Keratinocyte (primary cell): ENCODE data around the gene PCDH1. TPM values are rescaled to one million over a fixed set of nuclear protein-coding genes. Genes with fewer than 3 reads are reported as not detected.

Experiments
- DNase-seq: peaks from one replicate; pipeline ENCODE4 v3.0.0-alpha.2; 2011; ENCODE audit warnings: low read depth, missing footprints, low spot score
- FAIRE-seq: peaks from 2 replicates; lab custom pipeline; 2011; peaks lifted over from hg19 to GRCh38; lab: Jason Lieb, UNC
- H2AFZ ChIP-seq: 2 replicates; pipeline ENCODE4 v1.6.0; 2012; ENCODE audit warnings: low read length, control low read depth, inconsistent platforms; ENCODE audit not compliant: control insufficient read depth
- H3K27ac ChIP-seq: 2 replicates; pipeline ENCODE4 v1.5.1; 2011; ENCODE audit warnings: low read length; ENCODE audit not compliant: control insufficient read depth, insufficient read depth
- H3K27me3 ChIP-seq: 3 replicates; pipeline ENCODE4 v1.6.0; 2011; ENCODE audit warnings: low read length; ENCODE audit not compliant: control insufficient read depth, insufficient read depth; ENCODE audit errors: extremely low read depth
- H3K36me3 ChIP-seq, 2 experiments: 2 replicates in 1 of 2; 3 replicates in 1 of 2; pipeline ENCODE4 v1.5.1; 2011; ENCODE audit warnings: low read length in 2 of 2, mild to moderate bottlenecking in 1 of 2; ENCODE audit not compliant: control insufficient read depth in 2 of 2, insufficient read depth in 2 of 2; ENCODE audit errors: extremely low read depth in 1 of 2
- H3K4me1 ChIP-seq: 3 replicates; pipeline ENCODE4 v1.5.1; 2011; ENCODE audit warnings: low read length; ENCODE audit not compliant: control insufficient read depth, insufficient read depth; ENCODE audit errors: extremely low read depth
- H3K4me2 ChIP-seq: 3 replicates; pipeline ENCODE4 v1.6.0; 2011; ENCODE audit warnings: low read depth, low read length; ENCODE audit not compliant: control insufficient read depth, insufficient read depth; ENCODE audit errors: extremely low read depth
- H3K4me3 ChIP-seq, 3 experiments: fragments of 200-600 bp in 1 of 3; sonication (generic) in 1 of 3; 2 replicates in 2 of 3; 3 replicates in 1 of 3; pipeline ENCODE4 v1.5.1; 2011 to 2016; ENCODE audit warnings: low read length in 3 of 3, mild to moderate bottlenecking in 3 of 3, control low read depth in 2 of 3, inconsistent platforms in 1 of 3, low read depth in 1 of 3, mixed read lengths in 1 of 3, mixed run types in 1 of 3, moderate library complexity in 1 of 3; ENCODE audit not compliant: control insufficient read depth in 2 of 3, insufficient read depth in 2 of 3; ENCODE audit errors: extremely low read depth in 1 of 3
- H3K79me2 ChIP-seq: 2 replicates; pipeline ENCODE4 v1.6.0; 2012; ENCODE audit warnings: low read length; ENCODE audit not compliant: control insufficient read depth, insufficient read depth
- H3K9ac ChIP-seq: 3 replicates; pipeline ENCODE4 v1.6.0; 2011; ENCODE audit warnings: low read length; ENCODE audit not compliant: control insufficient read depth, insufficient read depth; ENCODE audit errors: extremely low read depth
- H3K9me1 ChIP-seq: 3 replicates; pipeline ENCODE4 v1.6.0; 2011; ENCODE audit warnings: low read length; ENCODE audit not compliant: control insufficient read depth, insufficient read depth; ENCODE audit errors: extremely low read depth
- H3K9me3 ChIP-seq: 2 replicates; pipeline ENCODE4 v1.5.1; 2012; ENCODE audit warnings: low read depth, low read length; ENCODE audit not compliant: control insufficient read depth
- H4K20me1 ChIP-seq: 3 replicates; pipeline ENCODE4 v1.6.0; 2011; ENCODE audit warnings: low read length; ENCODE audit not compliant: control insufficient read depth, insufficient read depth; ENCODE audit errors: extremely low read depth
- EZH2 ChIP-seq: IDR thresholded peaks from one replicate; pipeline ENCODE4 v1.6.1; 2012; ENCODE audit warnings: inconsistent platforms, mild to moderate bottlenecking, low read length, moderate library complexity
- dilution Hi-C: fragments of 300-500 bp; cut with MboI; formaldehyde crosslinking; loops from one replicate; pipeline ENCODE4 v1.7.0; 2020; ENCODE audit warnings: low sequenced_read_pairs; ENCODE audit not compliant: extremely low pct_ligation_motif_present
- polyA plus RNA-seq, 5 experiments: library from polyadenylated mRNA; depleted of rRNA in 3 of 5; stranded (reverse) in 3 of 5; stranded (forward) in 1 of 5; unstranded in 1 of 5; fragments of >200 nt; gene quantifications; 1 replicate in 1 of 5; 2 replicates in 3 of 5; 3 replicates in 1 of 5; pipeline versions ENCODE4 v1.2.1 to v1.2.3, GENCODE V29; 2011 to 2012; ENCODE audit warnings: missing spikeins in 2 of 5, low read depth in 1 of 5, low replicate concordance in 1 of 5
- TF ChIP-seq, protein P1 (sequence below), 3 experiments: IDR thresholded peaks in 1 of 3; conservative IDR thresholded peaks in 1 of 3; optimal IDR thresholded peaks in 1 of 3; 2 replicates in 2 of 3; 3 replicates in 1 of 3; pipeline versions ENCODE3 to v1.5.1; 2011; ENCODE audit warnings: low read length in 3 of 3, mild to moderate bottlenecking in 3 of 3, moderate library complexity in 2 of 3, control low read depth in 1 of 3, inconsistent platforms in 1 of 3; ENCODE audit not compliant: insufficient read depth in 2 of 3; ENCODE audit errors: extremely low read depth in 1 of 3

The PCDH1 gene
- polyA plus RNA-seq, 1 donor (not counting 4 experiments of a cell fraction or from before 2014, with no cell fraction given) = 10.0 TPM

GRCh38 chr5:141878711-141879425 lies 658 bp upstream of the PCDH1 start:
- Histone ChIP-seq H3K9me3 (no peaks in the 10 kb centered on the region), H3K9me1 (no peaks in the 10 kb centered on the region), H3K36me3 (no peaks in the 10 kb centered on the region), H3K4me1 (peaks cover 30% of the 10 kb centered on the region), H3K79me2 (peaks cover 11% of the 10 kb centered on the region), H2AFZ (no peak overlapping the region), H3K9ac (no peak overlapping the region), H3K4me2 (peak overlapping the region; percentile 78), H3K27ac (no peak overlapping the region), H3K27me3 (peaks cover 75% of the 10 kb centered on the region), H3K4me3 (peak overlapping the region; percentile 30 to 69 (median 51)), H4K20me1 (no peaks in the 10 kb centered on the region)
- DNase-seq (peak; percentile 59), FAIRE-seq (peak; percentile 91)
- TF ChIP-seq, protein P1, sequence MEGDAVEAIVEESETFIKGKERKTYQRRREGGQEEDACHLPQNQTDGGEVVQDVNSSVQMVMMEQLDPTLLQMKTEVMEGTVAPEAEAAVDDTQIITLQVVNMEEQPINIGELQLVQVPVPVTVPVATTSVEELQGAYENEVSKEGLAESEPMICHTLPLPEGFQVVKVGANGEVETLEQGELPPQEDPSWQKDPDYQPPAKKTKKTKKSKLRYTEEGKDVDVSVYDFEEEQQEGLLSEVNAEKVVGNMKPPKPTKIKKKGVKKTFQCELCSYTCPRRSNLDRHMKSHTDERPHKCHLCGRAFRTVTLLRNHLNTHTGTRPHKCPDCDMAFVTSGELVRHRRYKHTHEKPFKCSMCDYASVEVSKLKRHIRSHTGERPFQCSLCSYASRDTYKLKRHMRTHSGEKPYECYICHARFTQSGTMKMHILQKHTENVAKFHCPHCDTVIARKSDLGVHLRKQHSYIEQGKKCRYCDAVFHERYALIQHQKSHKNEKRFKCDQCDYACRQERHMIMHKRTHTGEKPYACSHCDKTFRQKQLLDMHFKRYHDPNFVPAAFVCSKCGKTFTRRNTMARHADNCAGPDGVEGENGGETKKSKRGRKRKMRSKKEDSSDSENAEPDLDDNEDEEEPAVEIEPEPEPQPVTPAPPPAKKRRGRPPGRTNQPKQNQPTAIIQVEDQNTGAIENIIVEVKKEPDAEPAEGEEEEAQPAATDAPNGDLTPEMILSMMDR (optimal IDR thresholded peaks at IDR 0.05 in 1 of 3, IDR thresholded peaks at IDR 0.05 in 1 of 3, conservative IDR thresholded peaks at IDR 0.05 in 1 of 3; ENCODE audit: extremely low read depth in 1 of 3, insufficient read depth in 2 of 3, low read length in 3 of 3) = peak in 2 of 3 experiments; percentile 97 to 99
- no peak for TF ChIP-seq EZH2
- dilution Hi-C loops = no loop called here

- Histone ChIP-seq H3K27me3 (peaks cover 62% of the 10 kb centered on the region), H3K4me1 (peaks cover 30% of the 10 kb centered on the region), H3K9me3 (no peaks in the 10 kb centered on the region), H3K4me2 (peak overlapping the region; percentile 71), H3K36me3 (no peaks in the 10 kb centered on the region), H3K79me2 (peaks cover 11% of the 10 kb centered on the region), H3K27ac (no peak overlapping the region), H4K20me1 (no peaks in the 10 kb centered on the region), H3K4me3 (peak overlapping the region; percentile 45 to 84 (median 57)), H3K9ac (peak overlapping the region; percentile 52), H2AFZ (peak overlapping the region; percentile 17), H3K9me1 (no peaks in the 10 kb centered on the region)
- dilution Hi-C loops = no loop called here
- DNase-seq = no peak
- TF ChIP-seq, protein P1 (optimal IDR thresholded peaks at IDR 0.05 in 1 of 3, IDR thresholded peaks at IDR 0.05 in 1 of 3, conservative IDR thresholded peaks at IDR 0.05 in 1 of 3; ENCODE audit: extremely low read depth in 1 of 3, insufficient read depth in 2 of 3, low read length in 3 of 3) = no peak
- TF ChIP-seq EZH2 = peak; percentile 33
- no peak for FAIRE-seq
Measured at GRCh38 chr5:141877356-141878185, 639 bp downstream of the PCDH1 start.
